ENCODE measurements around the gene GART.
"Not testable (repeated sequence)": the region's sequence is repeated elsewhere in the genome, so short reads cannot be mapped to it uniquely, and the experiment has no call there.

The GART gene

DNA sequence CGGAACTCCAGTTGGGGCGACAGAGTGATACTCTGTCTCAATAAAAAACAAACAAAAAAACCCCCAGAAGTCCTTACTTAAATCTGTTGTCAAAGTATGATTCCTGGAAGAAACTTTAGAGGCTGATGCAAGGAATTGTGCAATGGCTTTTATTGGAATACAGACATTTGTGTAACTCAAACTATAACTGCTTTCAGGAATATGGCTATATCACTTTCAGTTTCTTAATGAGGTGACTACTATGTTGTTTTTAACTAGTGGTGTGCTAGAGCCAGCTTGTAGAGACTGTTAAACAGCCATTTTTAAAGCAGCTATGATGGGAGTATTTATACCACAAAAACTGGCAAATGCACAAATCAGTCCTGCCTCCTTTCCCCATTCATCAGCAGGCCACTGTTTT lies 27.7 kb downstream of the GART start:
- Histone ChIP-seq H3K4me1 (peaks cover 5% of the 10 kb centered on the region; the same call in 1 of the 2 replicates), H3K36me3 (peaks cover 93% of the 10 kb centered on the region), H3K9me3 (no peaks in the 10 kb centered on the region), H3K27me3 (no peaks in the 10 kb centered on the region), H3K4me3 (ENCODE audit: low read depth, low read length) (no peak overlapping the region)
- TF ChIP-seq, protein P1, sequence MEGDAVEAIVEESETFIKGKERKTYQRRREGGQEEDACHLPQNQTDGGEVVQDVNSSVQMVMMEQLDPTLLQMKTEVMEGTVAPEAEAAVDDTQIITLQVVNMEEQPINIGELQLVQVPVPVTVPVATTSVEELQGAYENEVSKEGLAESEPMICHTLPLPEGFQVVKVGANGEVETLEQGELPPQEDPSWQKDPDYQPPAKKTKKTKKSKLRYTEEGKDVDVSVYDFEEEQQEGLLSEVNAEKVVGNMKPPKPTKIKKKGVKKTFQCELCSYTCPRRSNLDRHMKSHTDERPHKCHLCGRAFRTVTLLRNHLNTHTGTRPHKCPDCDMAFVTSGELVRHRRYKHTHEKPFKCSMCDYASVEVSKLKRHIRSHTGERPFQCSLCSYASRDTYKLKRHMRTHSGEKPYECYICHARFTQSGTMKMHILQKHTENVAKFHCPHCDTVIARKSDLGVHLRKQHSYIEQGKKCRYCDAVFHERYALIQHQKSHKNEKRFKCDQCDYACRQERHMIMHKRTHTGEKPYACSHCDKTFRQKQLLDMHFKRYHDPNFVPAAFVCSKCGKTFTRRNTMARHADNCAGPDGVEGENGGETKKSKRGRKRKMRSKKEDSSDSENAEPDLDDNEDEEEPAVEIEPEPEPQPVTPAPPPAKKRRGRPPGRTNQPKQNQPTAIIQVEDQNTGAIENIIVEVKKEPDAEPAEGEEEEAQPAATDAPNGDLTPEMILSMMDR (IDR thresholded peaks at IDR 0.05; ENCODE audit: low read depth, low read length): no peak
- DNase-seq: no peak

DNA sequence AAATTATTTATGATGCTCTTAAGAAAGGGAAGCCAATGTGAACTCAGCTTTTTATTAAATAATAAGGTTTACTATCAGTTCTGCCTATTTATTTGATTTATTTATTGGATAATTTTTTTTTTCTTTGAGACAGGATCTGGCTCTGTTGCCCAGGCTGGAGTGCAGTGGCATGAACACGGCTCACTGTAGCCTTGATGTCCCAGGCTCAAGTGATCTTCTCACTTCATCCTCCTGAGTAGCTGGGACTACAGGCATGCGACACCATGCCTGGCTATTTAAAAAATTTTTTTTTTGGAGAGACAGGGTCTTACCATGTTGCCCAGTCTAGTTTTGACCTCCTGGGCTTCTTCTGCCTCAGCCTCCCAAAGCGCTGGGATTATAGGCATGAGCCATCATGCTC lies 29.4 kb downstream of the GART start:
- H3K4me1 ChIP-seq: peaks cover 5% of the 10 kb centered on the region; the same call in 1 of the 2 replicates
- TF ChIP-seq, protein P1 (IDR thresholded peaks at IDR 0.05; ENCODE audit: low read depth, low read length): no peak
- peaks cover 92% of the 10 kb centered on the region for H3K36me3 ChIP-seq
- H3K27me3 ChIP-seq: no peaks in the 10 kb centered on the region
- H3K9me3 ChIP-seq: no peaks in the 10 kb centered on the region
- no peak for DNase-seq
- no peak overlapping the region for H3K4me3 ChIP-seq (ENCODE audit: low read depth, low read length)

DNA sequence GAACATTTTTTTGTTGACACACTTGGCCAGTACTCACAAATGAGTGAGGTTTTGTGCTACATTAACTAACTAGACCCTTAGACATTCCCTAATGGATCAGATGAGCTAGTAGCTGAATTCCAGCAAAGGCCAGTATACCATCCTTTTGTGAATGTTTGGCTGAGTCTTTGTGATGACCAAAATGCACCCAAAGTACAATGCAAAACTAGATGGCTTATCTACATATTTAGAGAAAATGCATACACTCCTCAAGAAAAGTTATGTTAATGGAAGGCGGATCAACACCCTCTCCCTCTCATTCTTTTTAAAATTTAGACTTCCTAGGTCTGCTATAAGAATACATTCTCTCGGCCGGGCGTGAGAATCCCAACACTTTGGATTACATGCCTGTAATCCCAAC lies 30.3 kb downstream of the GART start:
- Histone ChIP-seq H3K36me3 (peaks cover 92% of the 10 kb centered on the region), H3K4me1 (peaks cover 5% of the 10 kb centered on the region; the same call in 1 of the 2 replicates), H3K9me3 (no peaks in the 10 kb centered on the region), H3K4me3 (ENCODE audit: low read depth, low read length) (no peak overlapping the region), H3K27me3 (no peaks in the 10 kb centered on the region)
- TF ChIP-seq, protein P1 (IDR thresholded peaks at IDR 0.05; ENCODE audit: low read depth, low read length): no peak
- no peak for DNase-seq

DNA sequence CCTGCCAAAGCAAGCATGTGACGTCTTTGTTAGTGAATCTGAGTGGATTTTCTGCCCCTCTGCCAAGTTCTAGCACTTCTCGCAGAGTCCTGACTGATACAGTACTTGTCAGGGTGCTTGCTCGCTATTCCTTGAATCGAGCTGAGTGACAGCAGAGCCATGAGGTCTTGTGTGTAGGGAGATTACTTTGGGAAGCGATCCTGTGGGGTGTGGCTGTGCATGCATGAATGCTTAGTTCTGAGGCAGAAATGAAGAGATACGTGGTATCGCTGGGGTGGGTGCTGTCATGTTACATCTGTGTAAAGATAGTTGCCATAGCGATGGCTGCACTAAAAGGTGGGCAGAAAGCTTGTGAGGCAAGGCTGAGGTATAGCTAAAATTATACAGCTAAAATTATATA lies 31.1 kb downstream of the GART start:
- no peak overlapping the region for H3K4me3 ChIP-seq (ENCODE audit: low read depth, low read length)
- H3K4me1 ChIP-seq: peaks cover 5% of the 10 kb centered on the region; the same call in 1 of the 2 replicates
- TF ChIP-seq, protein P1 (IDR thresholded peaks at IDR 0.05; ENCODE audit: low read depth, low read length): no peak
- H3K9me3 ChIP-seq: no peaks in the 10 kb centered on the region
- peaks cover 86% of the 10 kb centered on the region for H3K36me3 ChIP-seq
- DNase-seq: peak; percentile 18
- no peaks in the 10 kb centered on the region for H3K27me3 ChIP-seq

DNA sequence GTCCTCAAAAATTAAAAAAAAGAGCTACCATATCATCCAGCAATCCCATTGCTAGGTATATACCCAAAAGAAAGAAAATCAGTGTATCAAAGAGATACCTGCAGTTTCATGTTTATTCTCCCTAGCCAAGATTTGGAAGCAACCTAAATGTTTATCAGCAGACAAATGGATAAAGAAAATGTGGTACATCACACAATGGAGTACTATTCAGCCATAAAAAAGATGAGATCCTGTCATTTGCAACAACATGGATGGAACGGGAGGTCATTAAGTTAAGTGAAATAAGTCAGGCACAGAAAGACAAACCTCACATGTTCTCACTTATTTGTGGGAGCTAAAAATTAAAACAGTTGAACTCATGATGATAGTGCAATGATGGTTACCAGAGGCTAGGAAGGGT lies 34.9 kb downstream of the GART start:
- H3K4me1 ChIP-seq; H3K9me3 ChIP-seq; H3K27me3 ChIP-seq; DNase-seq; H3K4me3 ChIP-seq (ENCODE audit: low read depth, low read length): not testable (repeated sequence)
- peaks cover 78% of the 10 kb centered on the region for H3K36me3 ChIP-seq

DNA sequence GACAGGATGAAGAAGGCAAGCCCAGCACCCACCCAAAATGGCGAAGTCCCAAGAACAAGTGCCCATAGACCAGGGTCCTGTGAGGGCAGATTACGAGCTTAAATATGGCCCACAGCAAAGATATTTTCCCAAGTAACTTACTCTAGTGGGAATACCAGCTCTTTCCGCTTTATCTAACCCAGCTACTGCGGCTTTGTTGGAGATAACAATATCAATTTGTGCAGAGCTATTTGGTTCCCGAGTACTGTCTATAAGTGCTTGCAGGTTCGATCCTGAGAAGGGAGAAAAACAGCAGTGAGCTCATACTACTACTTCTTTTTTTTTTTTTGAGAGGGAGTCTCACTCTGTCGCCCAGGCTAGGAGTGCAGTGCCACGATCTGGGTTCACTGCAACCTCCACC lies 36.1 kb downstream of the GART start:
- Histone ChIP-seq H3K4me3 (ENCODE audit: low read depth, low read length) (no peak overlapping the region), H3K4me1 (no peaks in the 10 kb centered on the region), H3K27me3 (no peaks in the 10 kb centered on the region), H3K9me3 (no peaks in the 10 kb centered on the region), H3K36me3 (peaks cover 76% of the 10 kb centered on the region)
- DNase-seq: no peak
- TF ChIP-seq, protein P1 (IDR thresholded peaks at IDR 0.05; ENCODE audit: low read depth, low read length): no peak

DNA sequence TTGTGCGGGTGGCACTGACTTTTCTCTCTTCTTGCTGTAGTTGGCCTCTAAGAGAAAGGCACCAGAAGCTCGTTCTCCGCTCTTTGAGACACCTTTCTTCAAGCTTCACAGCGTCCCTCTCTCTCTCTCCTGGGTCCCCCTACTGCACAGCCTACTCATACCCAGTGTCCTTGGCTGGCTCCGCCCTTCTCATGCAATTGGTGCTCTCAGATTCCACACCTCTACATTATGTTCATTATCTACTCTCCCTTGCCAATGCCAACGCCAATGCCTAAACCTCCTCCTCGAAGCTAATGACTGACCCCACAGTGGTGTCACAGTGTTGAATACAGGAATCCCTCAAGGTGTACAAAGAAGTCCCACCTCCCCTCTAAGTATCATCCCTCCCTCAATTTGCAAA lies 45.6 kb downstream of the GART start:
- Histone ChIP-seq H3K9me3 (no peaks in the 10 kb centered on the region), H3K4me3 (ENCODE audit: low read depth, low read length) (no peak overlapping the region), H3K27me3 (no peaks in the 10 kb centered on the region), H3K4me1 (no peaks in the 10 kb centered on the region), H3K36me3 (0 out of 2 replicates have a peak, but pooled peaks cover 2% of the 10 kb centered on the region)
- TF ChIP-seq, protein P1 (IDR thresholded peaks at IDR 0.05; ENCODE audit: low read depth, low read length): no peak
- DNase-seq: no peak

Data from BE2C (cell line).